ENCODE data around the gene IRF2BP2.

IRF2BP2 gene

DNA sequence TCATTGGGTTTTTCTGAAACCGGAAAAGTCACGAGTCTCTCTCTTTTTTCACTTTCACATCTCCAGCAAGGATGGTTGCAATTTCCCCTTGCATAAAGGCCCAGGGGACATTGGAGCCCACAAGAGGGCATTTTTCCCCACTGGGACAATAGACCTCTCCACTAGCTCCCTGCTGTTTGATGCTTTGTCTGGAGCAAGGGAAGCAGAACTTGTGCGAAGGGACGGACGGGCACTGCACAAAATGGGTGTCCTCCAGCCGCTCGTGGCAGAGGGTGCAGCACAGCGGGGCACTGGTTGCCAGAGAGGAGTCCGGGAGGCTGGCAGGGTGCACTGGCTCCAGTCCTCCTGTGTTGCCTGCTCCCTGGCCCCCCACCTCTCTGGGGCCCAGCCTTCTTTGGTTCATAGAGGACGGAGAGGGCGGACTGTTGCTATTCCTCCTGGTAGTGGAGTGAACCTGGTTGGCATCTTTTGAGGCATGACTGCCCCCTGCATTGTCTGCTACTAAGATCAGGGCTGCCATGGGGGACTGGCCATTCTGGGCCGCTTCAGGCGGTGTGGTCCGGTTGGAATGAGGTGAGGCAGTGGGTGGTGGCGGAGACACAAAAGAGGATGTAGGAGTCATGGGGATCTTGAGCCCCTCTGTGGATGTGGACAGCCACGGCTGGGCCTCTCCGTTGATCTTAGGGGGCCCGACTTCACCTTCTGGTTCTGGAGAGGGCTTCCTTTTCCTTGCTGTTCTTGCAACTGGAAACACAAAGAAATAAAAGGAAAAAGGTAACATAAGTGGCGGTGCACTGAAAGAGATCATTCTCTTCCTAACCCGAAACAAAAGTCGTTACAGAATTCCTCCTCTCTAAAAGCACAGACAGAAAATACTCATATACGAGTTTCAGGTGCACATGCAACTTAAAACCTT lies 2.6 kb downstream of the IRF2BP2 start:
- TF ChIP-seq, protein P1, sequence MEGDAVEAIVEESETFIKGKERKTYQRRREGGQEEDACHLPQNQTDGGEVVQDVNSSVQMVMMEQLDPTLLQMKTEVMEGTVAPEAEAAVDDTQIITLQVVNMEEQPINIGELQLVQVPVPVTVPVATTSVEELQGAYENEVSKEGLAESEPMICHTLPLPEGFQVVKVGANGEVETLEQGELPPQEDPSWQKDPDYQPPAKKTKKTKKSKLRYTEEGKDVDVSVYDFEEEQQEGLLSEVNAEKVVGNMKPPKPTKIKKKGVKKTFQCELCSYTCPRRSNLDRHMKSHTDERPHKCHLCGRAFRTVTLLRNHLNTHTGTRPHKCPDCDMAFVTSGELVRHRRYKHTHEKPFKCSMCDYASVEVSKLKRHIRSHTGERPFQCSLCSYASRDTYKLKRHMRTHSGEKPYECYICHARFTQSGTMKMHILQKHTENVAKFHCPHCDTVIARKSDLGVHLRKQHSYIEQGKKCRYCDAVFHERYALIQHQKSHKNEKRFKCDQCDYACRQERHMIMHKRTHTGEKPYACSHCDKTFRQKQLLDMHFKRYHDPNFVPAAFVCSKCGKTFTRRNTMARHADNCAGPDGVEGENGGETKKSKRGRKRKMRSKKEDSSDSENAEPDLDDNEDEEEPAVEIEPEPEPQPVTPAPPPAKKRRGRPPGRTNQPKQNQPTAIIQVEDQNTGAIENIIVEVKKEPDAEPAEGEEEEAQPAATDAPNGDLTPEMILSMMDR (IDR thresholded peaks at IDR 0.05; ENCODE audit: extremely low read depth, missing control alignments), result no peak
- no peak for DNase-seq (ENCODE audit: low spot score)

DNA sequence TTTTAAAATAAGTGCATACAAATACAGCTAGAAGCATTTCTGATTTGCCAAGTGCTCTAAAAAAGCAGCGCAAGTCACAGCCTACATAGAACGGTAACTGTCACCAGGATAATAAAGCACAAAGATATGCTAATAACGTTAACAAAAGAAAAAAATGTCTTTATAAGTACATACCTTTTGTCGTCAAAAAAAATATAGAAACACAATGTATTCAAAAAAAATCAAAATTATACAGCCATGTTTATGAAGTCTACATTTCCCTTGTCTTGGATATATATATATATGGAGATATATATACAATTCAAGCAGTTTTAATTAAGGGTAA lies 3.2 kb downstream of the IRF2BP2 start:
- DNase-seq (ENCODE audit: low spot score), result no peak
- TF ChIP-seq, protein P1 (IDR thresholded peaks at IDR 0.05; ENCODE audit: extremely low read depth, missing control alignments), result no peak

GRCh38 chr1:234605983-234606783 lies 3.8 kb downstream of the IRF2BP2 start:
- TF ChIP-seq, protein P1 (IDR thresholded peaks at IDR 0.05; ENCODE audit: extremely low read depth, missing control alignments), result no peak
- DNase-seq (ENCODE audit: low spot score), result no peak

DNA sequence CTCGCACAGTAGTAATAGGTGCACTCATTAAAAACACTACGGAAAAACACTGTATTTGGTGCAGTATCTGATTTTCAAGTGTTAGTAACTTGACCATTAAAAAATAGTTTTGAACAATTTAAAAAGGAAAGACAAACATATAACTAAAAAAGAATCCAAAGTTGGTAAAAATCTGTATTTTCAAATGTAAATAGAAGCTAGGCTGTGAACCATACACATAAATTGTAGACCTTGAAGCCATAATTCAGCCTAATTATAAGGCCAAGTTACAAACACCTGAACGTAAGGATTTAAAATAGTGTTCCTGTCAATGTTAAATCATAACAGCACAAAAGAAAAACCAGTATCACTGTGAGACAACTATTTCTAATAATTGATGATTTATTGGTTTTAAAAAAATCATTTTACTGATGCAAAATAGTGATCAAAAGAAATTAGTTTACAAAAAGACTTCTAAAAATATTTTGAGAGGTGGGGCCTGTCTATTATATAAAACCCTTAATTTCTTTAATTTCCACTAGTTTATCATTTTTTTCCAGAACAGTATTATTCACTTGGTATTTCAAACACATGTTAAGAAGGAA lies 4.5 kb downstream of the IRF2BP2 start:
- no peak for DNase-seq (ENCODE audit: low spot score)
- TF ChIP-seq, protein P1 (IDR thresholded peaks at IDR 0.05; ENCODE audit: extremely low read depth, missing control alignments), result no peak

DNA sequence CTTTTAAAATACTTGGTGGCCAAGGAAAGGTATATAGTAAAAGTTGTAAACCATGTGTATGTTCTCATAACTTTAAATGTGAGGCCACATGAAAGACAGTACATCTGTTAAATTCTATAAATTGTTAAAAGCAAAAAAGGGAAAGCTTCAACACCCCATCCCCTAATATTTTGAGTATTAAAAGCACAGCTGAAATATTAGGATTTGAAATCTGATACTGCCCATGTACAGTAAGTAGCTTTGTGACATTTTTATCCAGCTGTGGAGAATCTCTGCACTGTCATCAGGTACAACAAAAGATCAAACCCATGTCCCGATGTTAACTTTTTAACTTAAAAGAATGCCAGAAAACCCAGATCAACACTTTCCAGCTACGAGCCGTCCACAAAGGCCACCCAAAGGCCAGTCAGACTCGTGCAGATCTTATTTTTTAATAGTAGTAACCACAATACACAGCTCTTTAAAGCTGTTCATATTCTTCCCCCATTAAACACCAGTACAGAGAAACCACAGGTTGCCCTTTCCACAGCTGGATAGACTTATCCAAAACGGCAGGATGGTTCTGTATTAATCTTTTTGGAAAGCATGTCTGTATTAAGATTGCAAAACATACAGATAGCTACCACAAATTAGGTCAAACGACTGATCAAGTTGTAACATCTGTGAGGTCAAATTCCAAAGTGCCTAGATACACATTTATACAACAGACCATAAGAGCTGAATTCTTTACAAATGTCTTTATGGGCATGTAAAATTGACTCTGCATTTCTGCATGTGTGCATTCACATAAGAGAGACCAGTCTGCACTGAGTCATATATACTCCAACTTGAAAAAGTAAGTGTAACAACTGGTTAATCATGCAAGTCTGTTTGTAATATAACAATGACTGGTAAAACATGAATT lies 5.2 kb downstream of the IRF2BP2 start:
- DNase-seq (ENCODE audit: low spot score), result no peak
- TF ChIP-seq, protein P1 (IDR thresholded peaks at IDR 0.05; ENCODE audit: extremely low read depth, missing control alignments), result no peak

DNA sequence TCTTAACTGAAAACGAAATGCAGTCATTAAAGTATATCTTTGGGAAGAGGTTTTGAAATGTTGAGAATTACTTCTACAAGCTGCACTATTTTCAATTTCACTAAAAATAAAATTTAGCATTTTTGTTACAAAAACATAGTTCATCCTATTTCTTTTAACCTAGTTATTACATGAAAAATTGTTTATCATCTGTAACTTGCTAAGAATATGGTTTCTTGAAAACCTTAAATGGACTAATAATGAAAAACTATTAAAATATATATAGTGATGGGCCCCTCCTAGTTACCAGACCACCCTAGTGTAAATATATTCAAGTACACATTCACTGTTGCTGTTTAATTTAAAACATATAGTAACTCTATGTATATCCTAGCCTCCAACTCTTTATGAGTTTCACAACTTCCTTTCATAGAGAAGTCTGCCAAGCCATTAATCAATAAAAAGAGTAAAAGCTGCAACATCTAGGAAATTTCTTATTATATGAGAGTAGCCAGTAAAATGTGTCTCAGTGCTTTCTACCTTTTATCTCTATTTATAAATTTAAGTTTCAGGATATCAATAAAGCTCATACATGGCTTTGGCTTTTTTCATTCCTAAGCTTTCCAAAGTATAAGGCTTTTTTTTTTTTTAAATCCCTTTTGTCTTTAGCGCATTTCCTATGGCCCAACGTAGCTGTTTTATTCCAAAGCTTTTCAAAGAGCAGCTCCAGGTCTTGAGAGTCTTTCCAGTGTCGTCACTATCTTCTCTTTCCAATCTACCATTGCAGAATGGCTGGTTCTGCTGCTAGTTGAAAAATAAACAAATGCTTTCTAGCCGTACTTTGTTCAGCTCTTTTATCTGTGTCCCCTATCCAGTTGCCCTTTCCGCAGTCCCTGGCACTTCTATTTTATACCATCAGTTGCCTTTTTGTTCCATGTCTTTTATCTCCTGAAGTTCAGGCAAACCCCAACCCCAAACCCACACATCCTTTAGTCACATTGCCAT lies 6.5 kb downstream of the IRF2BP2 start:
- DNase-seq (ENCODE audit: low spot score), result no peak

More for the DNA sequence above, 6.5 kb downstream of the IRF2BP2 start:
- TF ChIP-seq, protein P1 (IDR thresholded peaks at IDR 0.05; ENCODE audit: extremely low read depth, missing control alignments), result no peak
